DMS53 (cell line): Measurements from ENCODE around the gene ITGB5.

Experiments used
- DNase-seq: peaks from one replicate; lab custom pipeline; 2025; lab: John Stamatoyannopoulos, UW

Gene ITGB5

GRCh38 chr3:124896824-124897526 lies 9.8 kb upstream of the ITGB5 start:
- no peak for DNase-seq

GRCh38 chr3:124895756-124896155 lies 8.6 kb upstream of the ITGB5 start:
- no peak for DNase-seq

DNA sequence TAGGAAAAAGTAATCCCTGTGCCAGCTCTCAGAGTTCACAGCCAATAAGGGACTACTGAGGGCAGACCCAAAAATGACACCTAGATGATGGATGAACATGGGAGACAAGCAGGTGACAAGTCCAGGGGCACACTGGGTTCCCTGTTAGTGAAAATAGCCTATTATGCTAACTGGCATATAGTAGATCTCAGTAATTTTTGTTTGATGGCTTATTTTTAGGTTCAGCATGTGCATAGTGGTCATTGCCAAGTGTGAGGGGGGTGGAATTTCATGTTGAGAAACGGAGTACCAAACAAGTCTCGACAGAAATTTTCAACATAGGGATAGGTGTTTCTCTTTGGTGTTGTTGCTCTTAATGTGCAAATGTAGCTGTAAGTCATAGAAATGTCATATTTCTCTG lies 6.4 kb upstream of the ITGB5 start:
- no peak for DNase-seq

GRCh38 chr3:124890573-124891190 lies 3.5 kb upstream of the ITGB5 start:
- DNase-seq = no peak

DNA sequence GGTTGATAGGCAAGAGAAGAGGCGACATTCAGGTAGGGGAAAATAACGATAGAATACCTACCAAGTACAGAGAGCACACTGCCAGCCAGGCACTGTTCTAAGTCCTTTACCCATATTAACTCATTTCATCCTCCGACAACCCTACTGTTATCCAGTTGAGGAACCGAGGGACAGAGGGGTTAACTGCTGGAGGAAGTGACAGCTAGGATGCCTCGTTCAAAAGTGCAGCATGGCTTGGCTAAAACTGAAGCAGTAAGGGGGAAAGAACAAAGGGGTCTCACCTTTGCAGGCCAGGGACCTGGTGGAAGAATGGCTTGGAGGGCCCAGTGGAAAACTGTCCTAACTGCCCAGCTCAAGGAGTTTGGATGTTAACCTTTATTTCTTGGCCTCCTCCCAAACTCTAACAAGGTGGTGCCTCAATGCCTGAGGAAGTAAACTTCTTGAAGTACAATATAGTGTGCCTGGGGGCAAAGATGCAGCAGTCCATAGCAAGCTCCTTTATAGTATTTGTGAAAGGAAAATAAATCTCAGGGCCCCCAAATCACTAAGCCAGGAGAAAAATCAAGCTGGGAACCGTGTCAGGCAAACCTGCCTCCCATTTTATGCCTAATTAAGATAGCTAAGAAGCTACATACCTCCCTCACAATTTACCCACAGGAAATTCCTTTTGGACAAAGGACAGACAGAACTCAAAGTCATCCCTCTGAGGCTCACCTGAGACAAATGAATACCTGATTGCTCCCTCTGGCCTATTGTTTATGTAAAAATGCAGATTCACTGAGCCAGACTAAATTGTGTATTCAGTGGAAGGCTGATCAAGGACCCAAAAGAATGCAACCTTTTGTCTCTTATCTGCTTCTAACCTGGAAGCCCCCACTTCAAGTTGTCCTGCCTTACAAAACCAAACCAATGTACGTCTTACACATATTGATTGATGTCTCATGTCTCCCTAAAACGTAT lies 1.6 kb upstream of the ITGB5 start:
- no peak for DNase-seq

GRCh38 chr3:124887932-124888298 lies 750 bp upstream of the ITGB5 start:
- DNase-seq = no peak

DNA sequence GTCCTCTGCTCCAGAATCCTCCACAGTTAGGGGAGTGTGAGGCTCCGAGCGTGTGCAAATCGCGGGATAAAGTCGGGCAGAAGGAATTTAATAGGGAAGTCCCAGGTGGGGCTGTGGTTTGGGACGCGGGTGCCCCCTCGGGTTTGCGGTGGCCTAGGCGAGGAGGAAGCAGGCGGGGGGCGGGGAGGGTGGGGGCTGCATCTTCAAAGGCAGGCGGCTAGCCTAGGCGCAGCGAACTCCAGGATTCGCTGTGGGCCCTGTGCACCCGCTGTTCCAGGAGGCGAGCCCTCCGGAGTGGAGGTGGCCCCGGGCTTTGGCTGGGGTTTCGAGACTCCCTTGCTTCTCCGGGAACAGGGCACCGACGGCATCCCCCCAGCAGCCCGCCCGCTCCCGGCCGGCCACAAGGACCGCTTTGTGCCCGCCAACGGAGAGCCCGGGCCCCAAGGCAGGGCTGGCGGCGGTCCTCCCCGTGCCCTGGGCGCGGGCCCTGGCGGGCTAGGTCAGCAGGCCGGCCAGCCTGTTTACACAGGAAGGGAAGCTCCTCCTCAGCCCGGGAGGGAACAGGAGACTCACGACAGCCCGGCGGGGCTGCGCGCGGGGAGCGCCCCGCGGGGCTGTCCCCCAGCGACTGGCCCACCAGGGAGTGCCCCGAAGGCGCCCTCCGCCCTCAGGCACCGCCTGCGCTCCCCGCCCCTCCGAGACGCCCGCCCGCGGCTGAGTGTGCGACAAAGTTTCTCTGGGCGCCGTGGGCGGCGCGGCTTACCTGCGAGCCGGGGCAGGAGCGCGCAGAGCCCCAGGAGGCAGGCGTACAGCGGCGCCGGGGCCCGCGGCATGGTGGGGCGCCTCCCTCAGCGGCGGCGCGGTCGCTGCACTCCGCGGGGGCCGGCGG lies 753 bp downstream of the ITGB5 start:
- peak; percentile 77 for DNase-seq

GRCh38 chr3:124885466-124886167 lies 1.5 kb downstream of the ITGB5 start:
- no peak for DNase-seq

GRCh38 chr3:124884474-124885101 lies 2.6 kb downstream of the ITGB5 start:
- DNase-seq = no peak

GRCh38 chr3:124883766-124884473 lies 3.2 kb downstream of the ITGB5 start:
- no peak for DNase-seq

DNA sequence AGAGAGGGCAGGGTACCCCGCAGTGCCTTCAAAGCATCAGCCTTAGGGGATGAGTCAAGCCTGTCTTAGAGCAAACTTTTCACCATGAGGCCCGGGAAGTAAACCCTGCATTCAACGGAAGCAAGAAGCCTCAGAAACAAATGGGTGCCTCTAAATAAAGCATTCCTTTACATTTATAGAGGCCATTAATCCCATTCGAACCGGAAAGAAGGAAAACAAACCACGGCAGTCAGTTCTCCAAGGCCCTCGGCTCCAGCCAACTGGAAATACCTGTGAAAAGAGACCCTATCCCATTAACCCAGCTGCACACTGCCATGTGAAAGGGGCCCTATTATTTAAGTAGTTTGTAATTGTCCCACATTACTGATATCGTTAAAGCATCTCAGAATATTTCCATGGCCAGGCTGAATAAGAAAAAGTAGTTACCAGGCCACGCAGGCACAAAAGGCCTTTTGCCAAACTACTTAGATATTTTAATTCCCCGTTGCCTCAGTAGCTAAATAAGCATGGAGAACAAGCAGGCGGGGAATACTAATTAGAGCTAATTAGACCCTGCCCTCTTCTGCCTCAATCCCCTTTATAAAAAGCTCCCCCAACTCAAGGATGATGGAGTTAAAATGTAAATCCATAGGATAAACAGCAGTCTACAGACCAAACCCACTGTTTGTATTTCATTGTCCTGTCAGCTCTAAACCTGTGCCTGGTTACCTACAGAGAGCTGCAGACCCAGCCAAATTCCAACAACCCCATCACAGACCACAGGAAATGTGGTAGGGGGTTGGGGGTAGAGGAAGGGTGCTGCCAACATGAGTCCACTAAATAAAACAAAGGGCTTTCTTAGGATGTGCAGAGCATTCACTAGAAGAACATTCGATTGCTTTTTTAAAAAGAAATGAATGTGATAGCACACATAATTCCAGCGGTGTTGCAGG lies 4.1 kb downstream of the ITGB5 start:
- no peak for DNase-seq

DNA sequence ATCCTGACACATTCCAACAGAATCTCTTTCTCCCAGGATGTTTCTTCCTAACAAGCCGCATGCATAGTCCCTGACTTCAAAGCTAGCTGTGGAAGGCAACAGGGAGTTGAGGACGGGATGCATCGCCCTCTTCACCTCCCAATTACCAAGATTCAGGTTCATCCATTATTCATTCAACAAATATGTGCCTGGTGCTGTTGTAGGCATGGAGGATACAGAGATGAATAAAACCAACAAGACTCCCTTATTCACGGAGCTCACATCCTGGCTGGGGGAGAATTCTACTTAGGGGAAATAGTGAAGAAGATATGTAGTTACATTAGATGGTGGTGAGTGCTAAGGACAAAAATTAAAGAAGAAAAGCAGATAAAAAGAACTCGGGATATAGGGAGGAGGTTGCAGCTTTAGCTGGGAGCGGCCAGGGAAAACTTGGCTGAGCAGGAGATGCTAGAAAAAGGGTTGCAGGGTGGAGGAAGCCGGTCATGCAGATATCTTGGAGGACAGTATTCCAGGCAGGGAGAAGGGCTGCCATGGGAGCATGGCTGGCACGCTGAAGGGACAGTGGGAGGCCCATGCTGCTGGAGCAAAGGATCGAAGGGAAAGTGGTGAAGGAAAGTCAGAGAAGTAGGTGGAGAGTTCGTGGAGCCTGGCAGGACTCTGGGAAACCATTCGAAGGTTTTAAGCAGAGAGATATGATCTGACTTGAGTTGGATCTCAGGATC lies 5.0 kb downstream of the ITGB5 start:
- DNase-seq = no peak

DNA sequence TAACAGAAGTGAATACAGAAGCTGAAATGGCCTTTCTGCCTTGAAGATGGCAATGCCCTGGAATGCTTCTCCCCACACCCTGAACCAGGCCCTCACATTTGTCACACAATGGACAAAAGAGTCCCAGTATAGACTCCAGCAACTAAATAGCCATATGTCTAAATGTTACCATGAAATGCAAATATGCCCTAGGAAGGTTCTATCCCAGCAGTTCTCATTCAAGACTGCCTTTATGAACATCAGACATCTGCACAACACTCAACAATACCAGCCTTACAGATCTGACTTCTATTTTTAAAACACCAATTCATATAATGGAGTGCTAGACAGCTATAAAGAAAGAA lies 7.9 kb downstream of the ITGB5 start:
- no peak for DNase-seq

DNA sequence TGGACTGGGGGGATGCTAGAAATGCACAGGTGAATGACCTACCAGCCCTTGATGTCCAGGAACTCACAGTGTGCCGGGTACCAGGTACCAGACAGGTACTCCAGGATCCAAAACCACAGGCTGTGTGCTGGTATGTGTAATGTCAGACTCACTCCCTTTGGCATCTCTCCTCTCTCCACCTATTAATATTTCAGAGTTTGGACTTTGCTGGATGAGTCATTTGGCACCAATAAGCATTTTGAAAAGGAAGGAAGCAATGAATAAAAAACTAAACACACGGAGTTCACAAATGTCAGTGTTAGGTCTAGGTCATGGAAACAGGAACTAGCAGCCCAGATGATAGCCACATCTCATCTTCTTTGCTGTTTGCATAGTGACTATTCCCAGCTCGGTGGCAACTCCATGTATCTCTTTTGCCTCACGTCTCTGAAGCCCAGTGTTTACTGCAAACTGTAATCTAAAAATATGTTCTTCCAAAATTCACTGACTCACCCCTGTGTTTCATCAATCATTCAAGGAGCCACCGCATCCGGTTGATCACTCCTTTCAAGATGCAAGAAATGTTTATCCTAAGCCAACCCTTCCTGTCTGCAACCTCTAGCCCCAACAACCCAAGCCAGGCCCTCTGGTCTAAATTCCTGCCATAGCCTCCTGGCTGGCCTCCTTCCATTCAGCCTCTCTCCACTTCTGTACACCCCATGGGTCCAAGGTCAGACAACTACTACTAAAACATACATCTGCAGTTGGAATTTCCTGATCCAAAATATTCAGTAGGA lies 8.4 kb downstream of the ITGB5 start:
- peak; percentile 64 for DNase-seq

GRCh38 chr3:124877674-124878073 lies 9.5 kb downstream of the ITGB5 start:
- no peak for DNase-seq

DNA sequence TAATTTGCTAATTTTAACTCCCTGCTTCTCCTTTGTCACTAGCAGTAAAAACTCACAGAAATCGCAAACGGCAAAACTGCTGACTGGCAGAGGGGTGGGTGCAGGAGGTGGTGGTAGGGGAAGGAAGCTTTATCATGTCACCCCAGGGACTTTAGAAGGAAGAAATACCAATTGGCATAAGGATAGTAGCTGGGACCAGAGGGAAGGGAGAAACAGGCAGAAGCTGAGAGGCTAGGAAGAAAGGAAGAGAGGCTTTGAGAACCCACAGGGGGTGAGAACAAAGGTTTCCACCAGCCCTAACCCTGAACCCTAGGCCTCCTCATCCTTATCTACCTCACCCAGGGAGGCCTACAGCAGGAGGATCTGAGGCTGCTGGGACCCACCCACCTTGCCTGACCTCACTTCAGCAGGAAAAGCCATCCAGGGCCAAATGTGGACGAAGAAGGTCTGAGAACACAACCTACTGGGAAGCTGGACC lies 10.7 kb downstream of the ITGB5 start:
- DNase-seq = no peak

DNA sequence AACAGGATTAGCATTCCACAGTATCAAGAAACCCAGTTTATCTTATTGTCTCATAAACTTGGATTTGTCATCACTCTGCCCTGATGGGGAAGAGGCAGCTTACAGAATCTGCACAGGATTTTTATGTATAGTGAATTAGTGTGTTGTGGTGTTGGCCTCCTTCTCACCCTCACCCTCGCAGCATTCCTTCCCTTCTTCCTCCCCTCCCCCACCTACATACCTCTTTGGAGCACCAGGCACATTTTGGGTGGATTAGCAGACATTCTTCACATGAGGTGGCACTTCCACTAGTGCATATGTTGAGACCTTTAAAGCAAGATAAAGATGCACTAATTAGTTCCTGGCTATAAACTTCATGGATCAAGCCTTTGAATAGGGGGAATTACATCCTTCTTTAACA lies 13.9 kb downstream of the ITGB5 start:
- no peak for DNase-seq
